ENCODE data around the gene FRMD4A. TPM values are rescaled to one million over a fixed set of nuclear protein-coding genes. Genes with fewer than 3 reads are reported as not detected.

FRMD4A gene
- total RNA-seq, 1 donor from 2014 or later: 236 TPM

DNA sequence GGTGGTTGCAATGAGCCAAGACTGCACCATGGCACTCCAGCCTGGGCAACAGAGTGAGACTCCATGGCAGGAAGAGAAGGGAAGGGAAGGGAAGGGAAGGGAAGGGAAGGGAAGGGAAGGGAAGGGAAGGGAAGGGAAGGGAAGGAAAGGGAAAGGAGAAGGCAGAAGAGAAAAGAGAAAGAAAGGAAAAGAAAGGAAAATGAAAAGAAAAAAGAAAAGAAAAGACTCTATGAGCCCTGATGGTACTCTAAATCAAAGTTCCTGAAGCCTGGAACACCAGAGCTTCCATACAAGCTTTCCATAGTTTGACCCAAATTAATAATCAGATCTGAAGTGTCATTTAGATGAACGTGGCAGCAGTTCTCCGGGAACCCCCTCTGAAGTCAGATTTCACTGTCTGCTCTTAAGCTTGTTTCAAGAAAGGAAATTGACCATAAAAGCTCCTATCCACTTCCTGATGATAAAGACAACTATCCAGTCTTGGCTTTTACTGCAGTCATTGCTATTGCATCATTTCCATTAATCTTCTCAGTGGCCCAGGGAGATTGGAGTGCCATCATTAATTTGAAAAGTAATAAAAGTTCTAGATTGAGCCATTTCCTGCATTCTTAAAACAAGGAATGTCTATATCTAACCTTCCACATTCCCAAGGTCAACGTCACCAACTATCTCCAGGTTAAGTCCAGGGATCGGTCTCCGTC, 44.2 kb upstream of the FRMD4A start:
- Mint-ChIP-seq H3K9me3 (ENCODE audit: unreplicated experiment) (no peaks in the 10 kb centered on the region), H3K27ac (ENCODE audit: unreplicated experiment) (no peak overlapping the region), H3K36me3 (ENCODE audit: unreplicated experiment) (no peaks in the 10 kb centered on the region), H3K4me3 (ENCODE audit: unreplicated experiment) (no peak overlapping the region), H3K4me1 (ENCODE audit: unreplicated experiment) (peaks cover 20% of the 10 kb centered on the region), H3K27me3 (ENCODE audit: unreplicated experiment) (no peaks in the 10 kb centered on the region)
- TF ChIP-seq, protein P1, sequence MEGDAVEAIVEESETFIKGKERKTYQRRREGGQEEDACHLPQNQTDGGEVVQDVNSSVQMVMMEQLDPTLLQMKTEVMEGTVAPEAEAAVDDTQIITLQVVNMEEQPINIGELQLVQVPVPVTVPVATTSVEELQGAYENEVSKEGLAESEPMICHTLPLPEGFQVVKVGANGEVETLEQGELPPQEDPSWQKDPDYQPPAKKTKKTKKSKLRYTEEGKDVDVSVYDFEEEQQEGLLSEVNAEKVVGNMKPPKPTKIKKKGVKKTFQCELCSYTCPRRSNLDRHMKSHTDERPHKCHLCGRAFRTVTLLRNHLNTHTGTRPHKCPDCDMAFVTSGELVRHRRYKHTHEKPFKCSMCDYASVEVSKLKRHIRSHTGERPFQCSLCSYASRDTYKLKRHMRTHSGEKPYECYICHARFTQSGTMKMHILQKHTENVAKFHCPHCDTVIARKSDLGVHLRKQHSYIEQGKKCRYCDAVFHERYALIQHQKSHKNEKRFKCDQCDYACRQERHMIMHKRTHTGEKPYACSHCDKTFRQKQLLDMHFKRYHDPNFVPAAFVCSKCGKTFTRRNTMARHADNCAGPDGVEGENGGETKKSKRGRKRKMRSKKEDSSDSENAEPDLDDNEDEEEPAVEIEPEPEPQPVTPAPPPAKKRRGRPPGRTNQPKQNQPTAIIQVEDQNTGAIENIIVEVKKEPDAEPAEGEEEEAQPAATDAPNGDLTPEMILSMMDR (IDR thresholded peaks at IDR 0.05): no peak
- no peak for DNase-seq (ENCODE audit: extremely low spot score, unreplicated experiment)

DNA sequence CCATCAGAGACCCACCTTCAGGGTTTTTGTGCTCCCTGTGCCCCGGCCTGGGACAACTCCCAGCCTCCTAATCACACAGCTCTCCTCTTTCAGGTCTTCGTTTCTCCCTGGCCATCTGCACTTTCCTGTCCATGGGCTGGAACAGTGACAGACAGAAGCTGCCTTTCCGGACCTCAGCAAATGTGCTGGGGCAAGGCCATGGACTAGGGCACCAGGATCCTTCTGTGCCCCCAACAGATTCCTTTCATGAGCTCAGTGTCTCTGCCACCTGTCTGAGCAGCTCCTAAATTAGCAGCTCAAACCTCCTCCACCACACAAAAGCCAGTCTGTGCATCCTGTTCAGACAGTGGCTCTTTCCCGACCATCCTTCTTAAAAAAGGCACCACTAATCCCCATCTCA, 41.9 kb upstream of the FRMD4A start:
- TF ChIP-seq, protein P1 (IDR thresholded peaks at IDR 0.05): no peak
- no peaks in the 10 kb centered on the region for H3K27me3 Mint-ChIP-seq (ENCODE audit: unreplicated experiment)
- DNase-seq (ENCODE audit: extremely low spot score, unreplicated experiment): no peak
- no peak overlapping the region for H3K4me3 Mint-ChIP-seq (ENCODE audit: unreplicated experiment)
- H3K36me3 Mint-ChIP-seq (ENCODE audit: unreplicated experiment): no peaks in the 10 kb centered on the region
- no peak overlapping the region for H3K27ac Mint-ChIP-seq (ENCODE audit: unreplicated experiment)
- no peaks in the 10 kb centered on the region for H3K9me3 Mint-ChIP-seq (ENCODE audit: unreplicated experiment)
- peaks cover 14% of the 10 kb centered on the region for H3K4me1 Mint-ChIP-seq (ENCODE audit: unreplicated experiment)

DNA sequence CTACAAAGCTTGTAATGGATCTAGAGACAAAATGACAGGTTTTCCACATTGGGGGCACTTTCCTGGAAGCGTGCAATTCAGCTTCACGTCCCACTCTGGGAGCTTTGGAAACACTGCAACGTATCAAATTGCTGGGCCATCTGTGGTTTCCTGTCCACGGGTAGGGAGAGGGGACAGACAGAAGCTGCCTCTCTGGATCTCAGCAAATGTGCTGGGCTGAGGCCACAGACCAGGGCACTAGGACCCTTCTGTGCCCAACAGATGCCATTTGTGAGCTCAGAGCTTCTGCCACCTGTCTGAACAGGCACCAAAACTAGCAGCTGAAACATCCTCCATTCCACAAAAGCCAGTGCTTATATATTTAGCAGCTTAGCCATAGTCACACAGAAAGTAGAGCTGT, 40.9 kb upstream of the FRMD4A start:
- no peaks in the 10 kb centered on the region for H3K9me3 Mint-ChIP-seq (ENCODE audit: unreplicated experiment)
- TF ChIP-seq, protein P1 (IDR thresholded peaks at IDR 0.05): no peak
- H3K4me1 Mint-ChIP-seq (ENCODE audit: unreplicated experiment): peaks cover 17% of the 10 kb centered on the region
- DNase-seq (ENCODE audit: extremely low spot score, unreplicated experiment): no peak
- no peaks in the 10 kb centered on the region for H3K36me3 Mint-ChIP-seq (ENCODE audit: unreplicated experiment)
- no peaks in the 10 kb centered on the region for H3K27me3 Mint-ChIP-seq (ENCODE audit: unreplicated experiment)
- no peak overlapping the region for H3K4me3 Mint-ChIP-seq (ENCODE audit: unreplicated experiment)
- no peak overlapping the region for H3K27ac Mint-ChIP-seq (ENCODE audit: unreplicated experiment)

DNA sequence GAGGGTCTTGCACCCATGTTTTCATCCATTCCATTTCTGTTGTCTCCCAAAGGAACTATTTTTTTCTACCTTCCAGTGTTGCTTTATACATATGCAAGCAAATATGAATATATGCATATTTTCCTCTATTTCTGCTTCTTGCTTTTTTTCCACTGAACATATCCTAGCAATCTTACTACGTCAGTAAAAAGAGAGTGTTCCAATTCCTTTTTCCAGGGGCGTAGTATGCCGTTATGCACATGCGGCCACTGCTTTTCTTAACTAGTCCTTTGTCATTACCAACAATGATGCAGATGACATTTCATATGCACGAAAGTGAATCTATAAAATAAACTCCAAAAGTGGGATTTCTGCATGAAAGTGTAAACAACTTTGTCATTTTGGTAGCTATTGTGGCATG, 40.2 kb upstream of the FRMD4A start:
- Mint-ChIP-seq H3K4me1 (ENCODE audit: unreplicated experiment) (peaks cover 17% of the 10 kb centered on the region), H3K9me3 (ENCODE audit: unreplicated experiment) (no peaks in the 10 kb centered on the region), H3K4me3 (ENCODE audit: unreplicated experiment) (no peak overlapping the region), H3K36me3 (ENCODE audit: unreplicated experiment) (no peaks in the 10 kb centered on the region), H3K27ac (ENCODE audit: unreplicated experiment) (no peak overlapping the region), H3K27me3 (ENCODE audit: unreplicated experiment) (no peaks in the 10 kb centered on the region)
- DNase-seq (ENCODE audit: extremely low spot score, unreplicated experiment): no peak
- TF ChIP-seq, protein P1 (IDR thresholded peaks at IDR 0.05): no peak

DNA sequence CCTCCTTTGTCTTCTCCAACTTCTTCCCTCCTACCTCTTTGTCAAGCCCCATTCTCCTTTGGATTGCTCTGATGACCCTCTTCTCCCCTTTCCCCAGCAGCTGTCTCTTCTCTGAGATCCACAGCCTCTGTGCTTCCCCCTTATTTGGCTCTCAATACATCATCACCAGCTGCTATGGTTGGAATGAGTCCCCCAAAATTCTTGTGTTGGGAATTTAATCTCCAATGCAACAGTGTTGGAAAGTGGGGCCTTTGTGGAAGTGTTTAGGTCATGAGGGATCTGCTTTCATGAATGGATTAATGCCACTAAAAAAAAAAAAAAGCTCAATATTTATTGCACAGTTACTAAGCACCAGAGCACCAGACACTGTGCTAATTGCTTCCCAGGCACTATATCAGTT, 39.2 kb upstream of the FRMD4A start:
- DNase-seq (ENCODE audit: extremely low spot score, unreplicated experiment): no peak
- no peak overlapping the region for H3K27ac Mint-ChIP-seq (ENCODE audit: unreplicated experiment)
- TF ChIP-seq, protein P1 (IDR thresholded peaks at IDR 0.05): no peak
- no peak overlapping the region for H3K4me3 Mint-ChIP-seq (ENCODE audit: unreplicated experiment)
- no peaks in the 10 kb centered on the region for H3K27me3 Mint-ChIP-seq (ENCODE audit: unreplicated experiment)
- no peaks in the 10 kb centered on the region for H3K9me3 Mint-ChIP-seq (ENCODE audit: unreplicated experiment)
- H3K4me1 Mint-ChIP-seq (ENCODE audit: unreplicated experiment): peaks cover 18% of the 10 kb centered on the region
- no peaks in the 10 kb centered on the region for H3K36me3 Mint-ChIP-seq (ENCODE audit: unreplicated experiment)

Measured in osteocyte (in vitro differentiated cells).